ENCODE results near the gene MED7.

DNA sequence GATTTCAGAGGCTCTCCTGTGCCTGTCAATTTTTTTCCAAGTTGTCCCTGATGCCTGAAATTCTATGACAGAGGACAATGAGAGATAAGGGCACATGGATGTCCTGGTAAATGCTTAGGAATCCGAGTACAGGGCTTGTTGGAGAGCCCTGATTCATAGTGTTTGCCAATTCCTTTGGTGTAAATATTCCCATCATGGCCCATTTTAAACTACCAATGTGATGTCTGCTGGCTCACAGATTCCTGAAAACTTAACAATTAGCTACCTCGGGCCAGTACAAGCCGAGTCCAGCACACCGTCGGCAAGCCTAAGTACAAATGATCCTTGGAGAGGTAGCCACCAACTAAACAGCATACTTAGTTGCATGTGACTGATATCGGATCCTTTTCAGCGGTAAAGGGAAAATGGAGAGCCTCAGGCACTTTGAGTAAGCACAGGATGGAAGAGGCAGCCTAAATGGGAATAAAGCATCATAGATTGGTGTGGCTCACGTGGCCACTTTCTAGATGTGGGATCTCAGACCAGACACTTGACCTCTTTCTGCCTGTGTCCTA is 41.5 kb upstream of the MED7 start:
- TF ChIP-seq TAF1 (IDR thresholded peaks at IDR 0.05; ENCODE audit: borderline replicate concordance, insufficient read depth, low read length) (no peak), POLR2AphosphoS5 (IDR thresholded peaks at IDR 0.05; ENCODE audit: low read depth, low read length) (no peak)
- TF ChIP-seq, protein P1, sequence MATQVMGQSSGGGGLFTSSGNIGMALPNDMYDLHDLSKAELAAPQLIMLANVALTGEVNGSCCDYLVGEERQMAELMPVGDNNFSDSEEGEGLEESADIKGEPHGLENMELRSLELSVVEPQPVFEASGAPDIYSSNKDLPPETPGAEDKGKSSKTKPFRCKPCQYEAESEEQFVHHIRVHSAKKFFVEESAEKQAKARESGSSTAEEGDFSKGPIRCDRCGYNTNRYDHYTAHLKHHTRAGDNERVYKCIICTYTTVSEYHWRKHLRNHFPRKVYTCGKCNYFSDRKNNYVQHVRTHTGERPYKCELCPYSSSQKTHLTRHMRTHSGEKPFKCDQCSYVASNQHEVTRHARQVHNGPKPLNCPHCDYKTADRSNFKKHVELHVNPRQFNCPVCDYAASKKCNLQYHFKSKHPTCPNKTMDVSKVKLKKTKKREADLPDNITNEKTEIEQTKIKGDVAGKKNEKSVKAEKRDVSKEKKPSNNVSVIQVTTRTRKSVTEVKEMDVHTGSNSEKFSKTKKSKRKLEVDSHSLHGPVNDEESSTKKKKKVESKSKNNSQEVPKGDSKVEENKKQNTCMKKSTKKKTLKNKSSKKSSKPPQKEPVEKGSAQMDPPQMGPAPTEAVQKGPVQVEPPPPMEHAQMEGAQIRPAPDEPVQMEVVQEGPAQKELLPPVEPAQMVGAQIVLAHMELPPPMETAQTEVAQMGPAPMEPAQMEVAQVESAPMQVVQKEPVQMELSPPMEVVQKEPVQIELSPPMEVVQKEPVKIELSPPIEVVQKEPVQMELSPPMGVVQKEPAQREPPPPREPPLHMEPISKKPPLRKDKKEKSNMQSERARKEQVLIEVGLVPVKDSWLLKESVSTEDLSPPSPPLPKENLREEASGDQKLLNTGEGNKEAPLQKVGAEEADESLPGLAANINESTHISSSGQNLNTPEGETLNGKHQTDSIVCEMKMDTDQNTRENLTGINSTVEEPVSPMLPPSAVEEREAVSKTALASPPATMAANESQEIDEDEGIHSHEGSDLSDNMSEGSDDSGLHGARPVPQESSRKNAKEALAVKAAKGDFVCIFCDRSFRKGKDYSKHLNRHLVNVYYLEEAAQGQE (IDR thresholded peaks at IDR 0.05; ENCODE audit: insufficient read depth in 1 of 2, low read depth in 2 of 2, low read length in 2 of 2), result no peak
